ENCODE results near the gene PTMS.

- TF ChIP-seq CTCF (IDR thresholded peaks at IDR 0.05) (no peak), POLR2A (IDR thresholded peaks at IDR 0.05) (no peak), POLR2AphosphoS5 (IDR thresholded peaks at IDR 0.05) (no peak)
Measured at GRCh38 chr12:6725350-6725749, 40.8 kb upstream of the PTMS start.

Data from prostate gland (tissue), 2 donors.